Ovary (tissue), 3 donors: ENCODE data around the gene DENND5B.

Source experiments
- CTCF ChIP-seq, 3 donors: fragments of 450-650 bp in 2 of 3; fragments of 200-600 bp in 1 of 3; IDR thresholded peaks; one replicate each; pipeline versions ENCODE4 v1.5.1 to v1.8.0; 2016 to 2022; ENCODE audit warnings: antibody characterized with exemption in 3 of 3, mild to moderate bottlenecking in 1 of 3
- EP300 ChIP-seq: sonication (generic); formaldehyde crosslinking; IDR thresholded peaks from one replicate; pipeline ENCODE4 v1.6.1; 2017; ENCODE audit warnings: antibody characterized with exemption
- POLR2A ChIP-seq: fragments of 450-650 bp; IDR thresholded peaks from one replicate; pipeline ENCODE4 v1.6.1; 2017; ENCODE audit warnings: antibody characterized with exemption, mild to moderate bottlenecking, moderate library complexity
- donor health status: DM: no; HTN: no; CAD: no.

- TF ChIP-seq CTCF (IDR thresholded peaks at IDR 0.05) (no peak), POLR2A (no peak), EP300 (no peak)
Measured at GRCh38 chr12:31339831-31340622, 250.9 kb downstream of the DENND5B start.
